Peyer's patch (tissue), 4 donors: ENCODE data around the gene BMF. TPM values are rescaled to one million over a fixed set of nuclear protein-coding genes. Genes with fewer than 3 reads are reported as not detected.
"Not testable (repeated sequence)": the region's sequence is repeated elsewhere in the genome, so short reads cannot be mapped to it uniquely, and the experiment has no call there.

Experiments used
- DNase-seq, 3 donors: peaks; one replicate each; pipeline ENCODE4 v3.0.0-alpha.2; 2017 to 2019
- H3K27ac ChIP-seq, 4 donors: fragments of 200-600 bp; sonication (generic); one replicate each; pipeline ENCODE4 v1.5.1; 2016 to 2019
- H3K27me3 ChIP-seq, 2 donors: fragments of 200-600 bp; sonication (generic); one replicate each; pipeline ENCODE4 v1.5.1; 2019
- H3K36me3 ChIP-seq, 3 donors: fragments of 200-600 bp; sonication (generic); one replicate each; pipeline ENCODE4 v1.5.1; 2016 to 2019
- H3K4me1 ChIP-seq, 4 donors: fragments of 200-600 bp; sonication (generic); one replicate each; pipeline ENCODE4 v1.5.1; 2016 to 2019
- H3K4me3 ChIP-seq, 4 donors: fragments of 200-600 bp; sonication (generic); 1 replicate in 3 of 4; 2 replicates in 1 of 4; pipeline ENCODE4 v1.5.1; 2016 to 2019; ENCODE audit warnings: mild to moderate bottlenecking in 1 of 4
- H3K9me3 ChIP-seq, 4 donors: fragments of 200-600 bp; sonication (generic); one replicate each; pipeline ENCODE4 v1.5.1; 2016 to 2019; ENCODE audit warnings: mild to moderate bottlenecking in 1 of 4
- CTCF ChIP-seq, 6 experiments: fragments of 450-650 bp in 4 of 6; fragments of 200-600 bp in 2 of 6; sonication (generic) in 1 of 6; IDR thresholded peaks; one replicate each; pipeline ENCODE4 v1.5.1; 2017 to 2019; ENCODE audit warnings: antibody characterized with exemption in 6 of 6, mild to moderate bottlenecking in 3 of 6, moderate library complexity in 1 of 6
- POLR2A ChIP-seq, 2 donors: fragments of 450-650 bp; IDR thresholded peaks; one replicate each; pipeline ENCODE4 v1.5.1; 2017; ENCODE audit warnings: antibody characterized with exemption in 2 of 2, mild to moderate bottlenecking in 2 of 2, moderate library complexity in 2 of 2
- total RNA-seq, 4 donors: library from RNA; depleted of rRNA; stranded (reverse); fragments of >200 nt; gene quantifications; one replicate each; pipeline ENCODE4 v1.1.0, GENCODE V29; 2016

The BMF gene
- total RNA-seq, 4 donors from 2014 or later: 13.5 to 98.2 (median 26.1) TPM

- Histone ChIP-seq H3K4me3 (no peak overlapping the region), H3K36me3 (no peaks in the 10 kb centered on the region), H3K27ac (no peak overlapping the region), H3K9me3 (no peaks in the 10 kb centered on the region), H3K27me3 (no peaks in the 10 kb centered on the region), H3K4me1 (no peaks in the 10 kb centered on the region)
- DNase-seq: no peak
- TF ChIP-seq CTCF (IDR thresholded peaks at IDR 0.05): no peak
- no peak for TF ChIP-seq POLR2A (IDR thresholded peaks at IDR 0.05)
Measured at GRCh38 chr15:40137303-40138200, 28.9 kb upstream of the BMF start.

GRCh38 chr15:40136470-40137302 lies 28.0 kb upstream of the BMF start:
- no peaks in the 10 kb centered on the region for H3K27me3 ChIP-seq
- no peak overlapping the region for H3K27ac ChIP-seq

GRCh38 chr15:40135846-40136450 lies 27.3 kb upstream of the BMF start:
- H3K27ac ChIP-seq, H3K9me3 ChIP-seq, DNase-seq, H3K4me1 ChIP-seq, H3K4me3 ChIP-seq, H3K27me3 ChIP-seq, H3K36me3 ChIP-seq: not testable (repeated sequence)

More at GRCh38 chr15:40136470-40137302, 28.0 kb upstream of the BMF start:
- TF ChIP-seq CTCF (IDR thresholded peaks at IDR 0.05) (no peak), POLR2A (IDR thresholded peaks at IDR 0.05) (no peak)
- Histone ChIP-seq H3K36me3 (no peaks in the 10 kb centered on the region), H3K4me1 (no peaks in the 10 kb centered on the region), H3K9me3 (no peaks in the 10 kb centered on the region), H3K4me3 (no peak overlapping the region)
- DNase-seq: no peak

GRCh38 chr15:40134885-40135284 lies 26.2 kb upstream of the BMF start:
- TF ChIP-seq CTCF (IDR thresholded peaks at IDR 0.05) (no peak), POLR2A (IDR thresholded peaks at IDR 0.05) (no peak)
- H3K9me3 ChIP-seq: no peaks in the 10 kb centered on the region
- no peaks in the 10 kb centered on the region for H3K36me3 ChIP-seq
- H3K4me1 ChIP-seq: no peaks in the 10 kb centered on the region
- H3K4me3 ChIP-seq: no peak overlapping the region
- DNase-seq: no peak
- H3K27me3 ChIP-seq: no peaks in the 10 kb centered on the region
- no peak overlapping the region for H3K27ac ChIP-seq

- H3K27ac ChIP-seq: no peak overlapping the region
- no peaks in the 10 kb centered on the region for H3K27me3 ChIP-seq
- TF ChIP-seq CTCF (IDR thresholded peaks at IDR 0.05) (no peak), POLR2A (IDR thresholded peaks at IDR 0.05) (no peak)
- no peaks in the 10 kb centered on the region for H3K9me3 ChIP-seq
- H3K4me1 ChIP-seq: no peaks in the 10 kb centered on the region
- no peaks in the 10 kb centered on the region for H3K36me3 ChIP-seq
- no peak overlapping the region for H3K4me3 ChIP-seq
- no peak for DNase-seq
Measured at GRCh38 chr15:40133544-40133943, 24.9 kb upstream of the BMF start.
